Adrenal gland (tissue), 12 donors: ENCODE results near the gene ADH1C. TPM values are rescaled to one million over a fixed set of nuclear protein-coding genes. Genes with fewer than 3 reads are reported as not detected.

ENCODE experiments used
- DNase-seq, 7 donors: peaks; one replicate each; pipeline ENCODE4 v3.0.0-alpha.2; 2019 to 2020
- H3K27ac ChIP-seq, 5 donors: fragments of 200-600 bp; sonication (generic) in 4 of 5; 1 replicate in 3 of 5; 2 replicates in 2 of 5; pipeline versions ENCODE4 v1.5.1 to v1.8.0; 2016 to 2020; ENCODE audit warnings: mild to moderate bottlenecking in 1 of 5
- H3K27me3 ChIP-seq: fragments of 200-600 bp; 2 replicates; pipeline ENCODE4 v1.8.0; 2021
- H3K36me3 ChIP-seq, 2 donors: fragments of 200-600 bp; replicated peaks in 1 of 2; 1 replicate in 1 of 2; 2 replicates in 1 of 2; pipeline versions ENCODE4 v1.5.1 to v1.8.0; 2018 to 2022
- H3K4me1 ChIP-seq, 2 donors: fragments of 200-600 bp; replicated peaks in 1 of 2; 1 replicate in 1 of 2; 2 replicates in 1 of 2; pipeline versions ENCODE4 v1.5.1 to v1.8.0; 2018 to 2021
- H3K4me3 ChIP-seq, 4 donors: fragments of 200-600 bp; sonication (generic) in 3 of 4; one replicate each; pipeline ENCODE4 v1.5.1; 2016 to 2018
- H3K9me3 ChIP-seq, 3 donors: fragments of 200-600 bp; sonication (generic) in 1 of 3; replicated peaks in 1 of 3; 1 replicate in 2 of 3; 2 replicates in 1 of 3; pipeline versions ENCODE4 v1.5.1 to v1.8.0; 2016 to 2021
- CTCF ChIP-seq, 6 experiments: fragments of 450-650 bp in 4 of 6; fragments of 200-600 bp in 2 of 6; sonication (generic) in 1 of 6; IDR thresholded peaks; 1 replicate in 5 of 6; 2 replicates in 1 of 6; pipeline versions ENCODE4 v1.5.1 to v1.8.0; 2016 to 2021; ENCODE audit warnings: antibody characterized with exemption in 6 of 6, mild to moderate bottlenecking in 2 of 6, moderate library complexity in 1 of 6
- POLR2A ChIP-seq, 2 donors: fragments of 450-650 bp; IDR thresholded peaks; one replicate each; pipeline ENCODE4 v1.6.1; 2017; ENCODE audit warnings: antibody characterized with exemption in 2 of 2, mild to moderate bottlenecking in 2 of 2, moderate library complexity in 1 of 2
- WGBS, 4 donors: extraction: QIAGEN DNeasy Blood & Tissue Kit in 2 of 4; methylation state at CpG; one replicate each; pipeline versions ENCODE4 v1.1.5 to v1.1.7; 2013 to 2017; 5-methylcytosine and 5-hydroxymethylcytosine counted together
- intact Hi-C, 2 donors: fragments of 100-400 bp; cut with DNase I; formaldehyde crosslinking; loops; one replicate each; pipeline versions ENCODE4 v1.14.1 to v1.15.0; 2022 to 2023
- polyA plus RNA-seq, 3 donors: library from polyadenylated mRNA; stranded (reverse); fragments of 200-250 nt in 2 of 3; fragments of 350-450 nt in 1 of 3; fragmentation: Illumina TruSeq in 1 of 3; extraction: RNeasy Lipid Tissue Mini Kit (QIAGEN cat#74804) in 1 of 3; gene quantifications; one replicate each; pipeline ENCODE4 v1.2.3, GENCODE V29; 2013 to 2014
- total RNA-seq, 9 donors: library from RNA; depleted of rRNA in 4 of 9; stranded (reverse); fragments of >200 nt in 4 of 9; fragments of 120-200 nt in 1 of 9; fragmentation: NEBNext Ultra II Directional in 1 of 9; extraction: Animal tissue kit (Norgen Biotek cat#: 25700) in 1 of 9; gene quantifications; one replicate each; pipeline versions ENCODE4 v1.1.0 to v1.2.4, GENCODE V29; 2013 to 2023
- donor health status: healthy with polysubstance abuse.
- donor health status: Bipolar disorder and iron deficiency.
- donor health status: DM: yes; HTN: yes; CAD: no.
- donor health status: DM: no; HTN: no; CAD: no.
- donor health status: DM: no; HTN: no; CAD: no.
- donor health status: DM: yes; HTN: yes; CAD: no.

ADH1C gene
- total and polyA plus RNA-seq, 12 donors: 0.32 to 3.6 (median 1.3) TPM

- no peak overlapping the region for H3K27ac ChIP-seq
- WGBS, 4 donors: 82 to 89% (median 86%) methylated on average over 11 of the region's 11 CpGs
Measured at GRCh38 chr4:99305638-99306400, 46.7 kb downstream of the ADH1C start.

GRCh38 chr4:99301376-99302164, 51.0 kb downstream of the ADH1C start:
- Histone ChIP-seq H3K36me3 (no peaks in the 10 kb centered on the region), H3K27me3 (no peaks in the 10 kb centered on the region), H3K27ac (peak overlapping the region in 2 of 5 donors; percentile 54 to 57), H3K4me1 (no peaks in the 10 kb centered on the region), H3K4me3 (no peak overlapping the region), H3K9me3 (no peaks in the 10 kb centered on the region)
- intact Hi-C loops: no loop called here
- TF ChIP-seq CTCF (IDR thresholded peaks at IDR 0.05) (no peak), POLR2A (IDR thresholded peaks at IDR 0.05) (no peak)
- DNase-seq: no peak
- 73 to 88% (median 77%) methylated on average over 7 of the region's 7 CpGs for WGBS, 4 donors

More at GRCh38 chr4:99305638-99306400, 46.7 kb downstream of the ADH1C start:
- Histone ChIP-seq H3K36me3 (peaks cover 0 to 8% of the 10 kb centered on the region in 2 donors), H3K9me3 (no peaks in the 10 kb centered on the region), H3K4me1 (no peaks in the 10 kb centered on the region), H3K4me3 (no peak overlapping the region), H3K27me3 (no peaks in the 10 kb centered on the region)
- DNase-seq: no peak
- intact Hi-C loops: no loop called here
- TF ChIP-seq POLR2A (IDR thresholded peaks at IDR 0.05) (no peak), CTCF (IDR thresholded peaks at IDR 0.05) (no peak)

GRCh38 chr4:99300934-99301333, 51.6 kb downstream of the ADH1C start:
- Histone ChIP-seq H3K27ac (peak overlapping the region in 1 of 5 donors; percentile 34), H3K27me3 (no peaks in the 10 kb centered on the region), H3K9me3 (no peaks in the 10 kb centered on the region), H3K4me3 (no peak overlapping the region), H3K36me3 (no peaks in the 10 kb centered on the region), H3K4me1 (no peaks in the 10 kb centered on the region)
- DNase-seq: peak; percentile 24 to 78 (median 58)
- no peak for TF ChIP-seq POLR2A (IDR thresholded peaks at IDR 0.05)
- TF ChIP-seq CTCF (IDR thresholded peaks at IDR 0.05): no peak
- intact Hi-C loops: no loop called here
- WGBS, 4 donors: 36 to 59% (median 39%) methylated on average over 4 of the region's 4 CpGs

DNA sequence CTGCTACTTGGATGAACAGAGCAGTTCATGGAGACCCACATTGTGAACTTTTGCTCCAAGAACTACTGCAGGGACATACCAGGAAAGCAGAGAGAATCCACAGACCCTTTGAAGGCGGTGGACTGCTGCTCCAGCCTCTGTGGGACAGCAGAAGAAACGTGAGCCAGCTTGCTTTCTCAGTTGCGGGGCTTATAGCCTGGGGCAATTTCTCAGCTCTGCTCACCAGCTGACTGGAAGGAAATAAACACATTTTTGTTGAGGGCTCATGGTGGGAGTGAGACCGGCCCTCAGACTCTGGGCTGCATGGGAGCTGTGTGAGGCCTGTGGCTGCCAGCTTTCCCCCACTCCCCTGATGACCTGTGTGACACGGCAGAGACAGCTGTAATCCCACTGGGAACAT, 59.2 kb downstream of the ADH1C start:
- Histone ChIP-seq H3K9me3 (no peaks in the 10 kb centered on the region), H3K27me3 (no peaks in the 10 kb centered on the region), H3K4me1 (no peaks in the 10 kb centered on the region), H3K36me3 (no peaks in the 10 kb centered on the region), H3K27ac (no peak overlapping the region), H3K4me3 (no peak overlapping the region)
- intact Hi-C loops: no loop called here
- TF ChIP-seq CTCF (IDR thresholded peaks at IDR 0.05): no peak
- TF ChIP-seq POLR2A (IDR thresholded peaks at IDR 0.05): no peak
- no peak for DNase-seq
- WGBS, 4 donors: 69 to 78% (median 73%) methylated on average over 5 of the region's 5 CpGs
